ENCODE measurements around the gene KDM5A. TPM values are rescaled to one million over a fixed set of nuclear protein-coding genes. Genes with fewer than 3 reads are reported as not detected.

Gene KDM5A
- total RNA-seq, 1 donor: 46.2 TPM

DNA sequence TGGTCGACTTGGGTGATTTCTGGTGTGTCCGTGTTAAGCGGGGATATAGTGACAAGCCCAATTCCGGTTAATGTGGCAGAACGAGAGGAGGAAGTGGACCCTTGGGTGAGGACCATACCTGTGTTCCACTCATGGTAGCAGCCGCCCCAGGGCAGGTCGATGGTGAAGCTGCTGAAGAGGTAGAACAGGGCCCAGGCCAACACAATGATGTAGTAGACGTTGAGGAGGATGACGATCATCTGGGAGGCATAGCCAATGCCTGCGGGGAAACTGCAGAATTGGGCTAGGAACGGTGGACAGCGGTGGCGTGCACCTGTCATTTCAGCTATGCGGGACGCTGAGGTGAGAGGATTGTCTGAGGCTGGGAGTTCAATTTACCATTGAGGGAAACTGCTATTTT is 146.6 kb downstream of the KDM5A start:
- H3K4me3 ChIP-seq (ENCODE audit: low read depth, low read length): no peak overlapping the region
- TF ChIP-seq, protein P1, sequence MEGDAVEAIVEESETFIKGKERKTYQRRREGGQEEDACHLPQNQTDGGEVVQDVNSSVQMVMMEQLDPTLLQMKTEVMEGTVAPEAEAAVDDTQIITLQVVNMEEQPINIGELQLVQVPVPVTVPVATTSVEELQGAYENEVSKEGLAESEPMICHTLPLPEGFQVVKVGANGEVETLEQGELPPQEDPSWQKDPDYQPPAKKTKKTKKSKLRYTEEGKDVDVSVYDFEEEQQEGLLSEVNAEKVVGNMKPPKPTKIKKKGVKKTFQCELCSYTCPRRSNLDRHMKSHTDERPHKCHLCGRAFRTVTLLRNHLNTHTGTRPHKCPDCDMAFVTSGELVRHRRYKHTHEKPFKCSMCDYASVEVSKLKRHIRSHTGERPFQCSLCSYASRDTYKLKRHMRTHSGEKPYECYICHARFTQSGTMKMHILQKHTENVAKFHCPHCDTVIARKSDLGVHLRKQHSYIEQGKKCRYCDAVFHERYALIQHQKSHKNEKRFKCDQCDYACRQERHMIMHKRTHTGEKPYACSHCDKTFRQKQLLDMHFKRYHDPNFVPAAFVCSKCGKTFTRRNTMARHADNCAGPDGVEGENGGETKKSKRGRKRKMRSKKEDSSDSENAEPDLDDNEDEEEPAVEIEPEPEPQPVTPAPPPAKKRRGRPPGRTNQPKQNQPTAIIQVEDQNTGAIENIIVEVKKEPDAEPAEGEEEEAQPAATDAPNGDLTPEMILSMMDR (IDR thresholded peaks at IDR 0.05; ENCODE audit: insufficient read depth, low read length): no peak
- DNase-seq (ENCODE audit: low read depth): no peak

- no peak overlapping the region for H3K4me3 ChIP-seq (ENCODE audit: low read depth, low read length)
- TF ChIP-seq, protein P1 (IDR thresholded peaks at IDR 0.05; ENCODE audit: insufficient read depth, low read length): no peak
- DNase-seq (ENCODE audit: low read depth): no peak
Measured at GRCh38 chr12:241266-241665, 147.9 kb downstream of the KDM5A start.

DNA sequence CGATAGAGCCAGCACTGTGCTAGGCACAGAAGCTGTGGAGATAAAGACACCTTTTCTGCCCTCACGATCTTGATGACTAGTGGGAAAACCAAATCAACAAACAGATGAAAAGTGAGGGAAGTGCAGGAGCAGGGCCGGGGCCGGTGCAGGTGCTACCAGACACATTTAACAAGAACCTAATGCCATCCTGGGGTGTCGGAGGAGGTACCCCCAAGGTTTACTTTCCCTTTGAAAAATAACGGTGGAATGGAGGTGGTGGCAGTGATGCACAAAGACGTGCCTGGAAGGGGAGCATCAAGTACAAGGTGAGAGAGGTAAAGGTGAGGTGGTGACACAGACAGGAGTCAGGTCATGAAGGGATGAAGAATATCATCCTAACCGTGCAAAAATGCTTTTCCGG is 148.6 kb downstream of the KDM5A start:
- H3K4me3 ChIP-seq (ENCODE audit: low read depth, low read length): no peak overlapping the region
- TF ChIP-seq, protein P1 (IDR thresholded peaks at IDR 0.05; ENCODE audit: insufficient read depth, low read length): no peak
- DNase-seq (ENCODE audit: low read depth): no peak

GRCh38 chr12:238736-239398 is 150.3 kb downstream of the KDM5A start:
- TF ChIP-seq, protein P1 (IDR thresholded peaks at IDR 0.05; ENCODE audit: insufficient read depth, low read length): no peak
- no peak overlapping the region for H3K4me3 ChIP-seq (ENCODE audit: low read depth, low read length)
- DNase-seq (ENCODE audit: low read depth): no peak

GRCh38 chr12:238116-238515 is 151.0 kb downstream of the KDM5A start:
- DNase-seq (ENCODE audit: low read depth): no peak
- TF ChIP-seq, protein P1 (IDR thresholded peaks at IDR 0.05; ENCODE audit: insufficient read depth, low read length): no peak

GRCh38 chr12:237026-237815 is 151.9 kb downstream of the KDM5A start:
- no peak overlapping the region for H3K4me3 ChIP-seq (ENCODE audit: low read depth, low read length)
- no peak for DNase-seq (ENCODE audit: low read depth)
- TF ChIP-seq, protein P1 (IDR thresholded peaks at IDR 0.05; ENCODE audit: insufficient read depth, low read length): no peak

More at GRCh38 chr12:238116-238515, 151.0 kb downstream of the KDM5A start:
- no peak overlapping the region for H3K4me3 ChIP-seq (ENCODE audit: low read depth, low read length)
